ENCODE measurements around the gene ATG2B.

ATG2B gene

DNA sequence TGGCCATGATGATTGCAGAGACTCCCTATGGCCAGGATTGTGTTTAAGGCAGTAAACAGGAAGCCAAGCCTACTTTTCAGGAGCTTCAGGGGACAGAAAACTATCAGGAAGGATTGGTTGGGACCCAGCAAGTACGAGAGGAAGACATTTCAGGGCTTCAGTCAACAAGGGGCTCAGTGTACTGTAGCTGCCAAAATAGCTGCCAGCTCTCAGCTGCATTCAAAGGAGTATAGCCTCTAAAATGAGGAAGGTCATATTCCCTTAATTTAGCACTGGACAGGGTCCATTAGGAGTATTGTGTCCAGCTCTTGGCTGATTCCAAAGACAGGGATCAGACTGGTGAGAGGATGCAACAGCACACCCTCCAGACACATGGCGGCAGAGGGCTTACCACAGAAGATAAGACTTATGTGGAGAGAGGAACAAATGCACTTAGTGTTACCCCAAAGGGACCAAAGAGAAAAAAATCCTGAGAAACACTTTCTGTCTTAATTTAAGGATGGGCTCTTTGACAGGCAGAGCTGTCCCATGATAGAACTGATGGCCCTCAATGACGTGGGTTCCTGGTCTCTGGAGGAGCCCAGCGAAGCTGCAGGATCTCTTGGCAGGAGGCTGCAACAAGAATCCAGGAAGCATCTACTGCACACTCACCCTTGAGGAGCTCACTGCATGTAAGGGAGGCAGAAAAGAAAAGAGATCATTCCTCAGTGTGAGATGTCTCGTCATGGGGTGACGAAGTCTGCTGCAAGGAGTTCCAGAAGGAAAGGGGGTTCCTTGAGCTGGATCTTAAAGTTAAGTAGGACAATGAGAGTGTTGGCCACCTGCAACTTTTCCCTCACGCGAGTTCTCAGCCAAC lies 92.3 kb downstream of the ATG2B start:
- DNase-seq = no peak

DNA sequence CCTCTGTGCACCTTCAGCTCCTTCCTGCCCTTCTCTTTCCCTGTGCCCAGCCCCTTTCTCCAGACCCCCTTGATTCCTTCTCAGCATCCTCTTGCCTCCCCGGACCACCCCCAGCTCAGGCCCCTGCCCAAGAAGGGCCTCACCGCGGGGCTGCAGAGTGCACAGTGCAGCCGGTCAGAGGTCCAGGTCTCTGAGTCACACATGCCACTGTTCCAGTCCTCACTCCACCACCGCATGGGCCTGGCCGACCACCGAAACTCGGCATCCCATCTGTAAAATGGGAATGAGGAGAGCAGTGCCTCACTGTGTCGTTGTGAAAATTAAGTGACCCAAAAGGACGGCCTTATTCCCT lies 93.8 kb downstream of the ATG2B start:
- no peak for DNase-seq

DNA sequence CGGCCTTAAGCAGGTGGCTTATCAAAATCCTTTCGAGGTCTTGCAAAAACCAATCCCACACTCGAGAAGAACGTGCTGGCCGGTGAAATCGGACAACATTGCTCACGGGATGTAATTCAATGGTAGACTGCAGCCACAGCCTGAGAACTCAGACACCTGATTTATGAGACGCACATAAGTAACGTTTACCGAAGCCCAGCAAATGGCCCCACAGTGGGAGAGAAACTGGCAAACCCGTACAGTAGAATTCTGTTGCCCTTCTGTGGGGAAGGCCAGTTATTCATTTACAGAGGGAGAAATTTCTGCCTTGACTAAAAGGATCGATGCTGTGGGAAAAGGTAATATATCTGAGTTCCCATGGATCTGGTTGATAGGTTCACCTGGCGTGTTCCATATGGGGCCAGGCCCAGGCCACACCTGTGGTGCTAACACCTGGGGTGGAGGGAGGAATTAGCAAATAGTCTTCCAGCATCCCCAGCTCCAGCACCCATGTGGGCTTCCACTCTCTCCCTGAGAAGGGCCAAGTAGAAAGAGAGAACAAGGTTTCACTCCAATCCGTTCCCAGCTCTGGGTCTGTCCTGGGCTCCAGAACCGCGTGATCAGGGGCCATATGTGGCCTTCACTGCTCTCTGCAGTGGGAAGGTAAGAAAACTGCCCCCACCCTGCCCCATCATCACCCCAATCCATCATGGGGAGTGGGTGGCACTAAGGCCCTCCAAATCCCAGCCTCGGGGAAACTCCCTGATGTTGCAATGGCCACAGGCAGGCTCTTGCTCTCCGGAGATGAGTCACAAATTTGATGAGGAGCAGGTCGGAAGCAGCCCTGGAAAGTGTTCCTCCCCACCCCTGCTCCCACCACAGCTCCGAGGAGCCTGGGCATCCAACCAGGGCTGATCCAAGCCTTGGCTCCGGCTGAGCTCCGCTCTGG lies 94.4 kb downstream of the ATG2B start:
- DNase-seq = peak in 1 of 2 experiments; percentile 11

DNA sequence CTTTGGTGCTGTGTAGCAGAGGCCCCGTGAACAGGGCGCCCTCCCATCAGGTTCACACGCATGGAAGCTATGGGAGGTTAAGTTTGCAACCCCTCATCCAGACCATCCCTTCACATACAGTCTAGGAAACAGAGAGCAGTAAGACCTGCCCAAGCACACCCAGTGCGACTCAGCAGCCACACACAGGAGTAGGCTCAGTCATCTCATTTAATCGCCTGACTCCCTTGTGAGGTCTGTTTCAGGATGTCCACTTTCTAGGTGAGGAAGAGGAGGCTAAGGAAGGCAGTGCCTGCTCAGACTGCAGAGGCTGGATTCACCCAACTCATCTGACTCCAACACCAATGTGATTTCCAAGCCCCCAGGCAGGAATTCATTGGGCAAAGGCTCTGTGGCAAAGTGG lies 95.2 kb downstream of the ATG2B start:
- no peak for DNase-seq

DNA sequence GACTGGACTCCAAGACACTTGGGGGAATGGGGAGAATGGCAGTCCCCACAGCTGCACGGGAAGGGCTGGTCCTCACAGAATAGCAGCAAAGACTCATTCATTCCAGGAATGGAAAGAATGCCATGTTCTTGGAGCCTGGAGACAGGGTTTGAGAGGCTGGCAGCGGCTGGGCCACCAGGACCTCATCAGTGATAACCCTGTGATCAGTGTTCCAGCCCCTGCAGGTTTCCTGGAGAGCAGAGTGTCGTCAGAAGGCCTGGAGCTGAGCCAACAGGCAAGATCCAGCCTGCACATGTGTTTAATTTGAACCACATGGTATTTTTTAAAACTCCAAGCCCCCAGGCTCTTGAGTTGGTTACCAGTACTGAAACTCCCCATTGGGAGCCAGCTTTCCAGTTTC lies 95.8 kb downstream of the ATG2B start:
- peak in 1 of 2 experiments; percentile 46 for DNase-seq

DNA sequence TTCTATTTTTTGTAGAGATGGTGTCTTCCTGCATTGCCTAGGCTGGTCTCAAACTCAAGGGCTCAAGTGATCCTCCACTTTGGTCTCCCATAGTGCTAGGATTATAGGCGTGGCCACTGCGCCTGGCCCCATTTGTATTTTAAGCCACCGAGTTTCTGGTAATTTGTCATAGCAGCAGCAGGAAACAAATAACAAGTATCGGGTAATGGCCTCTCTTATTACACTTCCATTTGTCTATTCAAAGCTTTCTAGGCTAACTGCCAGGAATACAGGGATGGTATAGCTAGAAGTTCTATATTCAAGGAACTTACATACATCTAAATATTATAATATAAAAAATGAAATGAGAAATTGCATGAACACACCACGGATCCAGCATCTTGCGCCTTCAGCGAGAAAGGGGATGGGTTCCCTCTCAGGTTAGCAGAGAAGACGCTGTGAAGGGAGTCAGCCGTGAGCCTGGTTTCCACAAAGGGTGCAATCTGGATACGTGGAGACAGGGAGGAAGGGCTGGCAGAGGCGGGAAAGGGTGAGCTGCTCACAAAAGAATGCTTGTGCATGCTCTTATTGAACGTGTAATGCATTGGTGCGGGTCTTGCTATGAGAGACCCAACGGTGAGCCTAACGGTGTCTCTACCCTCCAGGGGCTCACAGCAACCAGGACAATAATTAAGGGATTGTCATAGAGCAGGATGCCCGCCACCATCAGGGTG lies 97.6 kb downstream of the ATG2B start:
- DNase-seq = peak; percentile 24 to 30

DNA sequence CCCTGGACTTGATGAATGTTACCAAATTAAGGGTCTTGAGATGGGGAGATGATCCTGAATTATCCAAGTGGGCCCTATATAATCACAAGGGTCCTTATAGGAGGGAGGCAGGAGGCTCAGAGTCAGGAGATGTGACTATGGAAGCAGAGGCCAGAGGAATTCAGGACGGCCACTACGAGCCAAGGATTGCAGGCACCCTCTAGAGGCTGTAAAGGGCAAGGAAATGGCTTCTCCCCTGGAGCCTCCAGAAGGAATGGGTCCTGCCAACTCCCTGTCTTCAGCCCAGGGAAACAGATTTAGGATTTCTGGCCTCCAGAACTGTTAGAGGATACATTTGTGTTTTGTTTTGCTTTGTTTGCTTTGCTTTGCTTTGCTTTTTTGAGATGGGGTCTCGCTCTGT lies 98.3 kb downstream of the ATG2B start:
- peak in 1 of 2 experiments; percentile 39 for DNase-seq

DNA sequence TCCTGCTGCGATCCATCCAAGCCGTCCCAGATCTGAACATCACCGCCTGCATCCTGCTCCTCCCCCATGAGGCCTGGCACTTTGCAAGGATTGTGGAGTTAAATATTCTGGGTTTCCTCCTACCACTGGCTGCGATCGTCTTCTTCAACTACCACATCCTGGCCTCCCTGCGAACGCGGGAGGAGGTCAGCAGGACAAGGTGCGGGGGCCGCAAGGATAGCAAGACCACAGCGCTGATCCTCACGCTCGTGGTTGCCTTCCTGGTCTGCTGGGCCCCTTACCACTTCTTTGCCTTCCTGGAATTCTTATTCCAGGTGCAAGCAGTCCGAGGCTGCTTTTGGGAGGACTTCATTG lies 99.0 kb downstream of the ATG2B start:
- no peak for DNase-seq

DNA sequence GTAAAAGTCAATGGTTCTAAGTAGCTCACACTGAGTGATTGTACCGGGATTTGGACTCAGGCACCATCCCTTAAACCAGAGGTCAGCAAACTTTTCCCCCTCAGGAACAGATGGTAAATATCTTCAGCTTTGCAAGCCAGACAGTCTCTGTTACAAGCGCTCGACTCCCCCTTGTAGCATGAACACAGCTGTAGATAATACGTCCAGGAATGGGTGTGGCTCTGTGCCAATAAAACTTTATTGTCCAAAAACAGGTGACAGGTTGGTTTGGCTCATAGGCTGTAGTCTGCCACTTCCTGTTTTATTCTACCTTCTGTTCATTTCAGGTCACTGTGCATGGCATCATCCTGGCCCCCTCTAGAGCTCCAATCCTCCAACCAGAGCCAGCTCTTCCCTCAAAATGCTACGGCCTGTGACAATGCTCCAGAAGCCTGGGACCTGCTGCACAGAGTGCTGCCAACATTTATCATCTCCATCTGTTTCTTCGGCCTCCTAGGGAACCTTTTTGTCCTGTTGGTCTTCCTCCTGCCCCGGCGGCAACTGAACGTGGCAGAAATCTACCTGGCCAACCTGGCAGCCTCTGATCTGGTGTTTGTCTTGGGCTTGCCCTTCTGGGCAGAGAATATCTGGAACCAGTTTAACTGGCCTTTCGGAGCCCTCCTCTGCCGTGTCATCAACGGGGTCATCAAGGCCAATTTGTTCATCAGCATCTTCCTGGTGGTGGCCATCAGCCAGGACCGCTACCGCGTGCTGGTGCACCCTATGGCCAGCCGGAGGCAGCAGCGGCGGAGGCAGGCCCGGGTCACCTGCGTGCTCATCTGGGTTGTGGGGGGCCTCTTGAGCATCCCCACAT lies 99.6 kb downstream of the ATG2B start:
- DNase-seq = no peak

DNA sequence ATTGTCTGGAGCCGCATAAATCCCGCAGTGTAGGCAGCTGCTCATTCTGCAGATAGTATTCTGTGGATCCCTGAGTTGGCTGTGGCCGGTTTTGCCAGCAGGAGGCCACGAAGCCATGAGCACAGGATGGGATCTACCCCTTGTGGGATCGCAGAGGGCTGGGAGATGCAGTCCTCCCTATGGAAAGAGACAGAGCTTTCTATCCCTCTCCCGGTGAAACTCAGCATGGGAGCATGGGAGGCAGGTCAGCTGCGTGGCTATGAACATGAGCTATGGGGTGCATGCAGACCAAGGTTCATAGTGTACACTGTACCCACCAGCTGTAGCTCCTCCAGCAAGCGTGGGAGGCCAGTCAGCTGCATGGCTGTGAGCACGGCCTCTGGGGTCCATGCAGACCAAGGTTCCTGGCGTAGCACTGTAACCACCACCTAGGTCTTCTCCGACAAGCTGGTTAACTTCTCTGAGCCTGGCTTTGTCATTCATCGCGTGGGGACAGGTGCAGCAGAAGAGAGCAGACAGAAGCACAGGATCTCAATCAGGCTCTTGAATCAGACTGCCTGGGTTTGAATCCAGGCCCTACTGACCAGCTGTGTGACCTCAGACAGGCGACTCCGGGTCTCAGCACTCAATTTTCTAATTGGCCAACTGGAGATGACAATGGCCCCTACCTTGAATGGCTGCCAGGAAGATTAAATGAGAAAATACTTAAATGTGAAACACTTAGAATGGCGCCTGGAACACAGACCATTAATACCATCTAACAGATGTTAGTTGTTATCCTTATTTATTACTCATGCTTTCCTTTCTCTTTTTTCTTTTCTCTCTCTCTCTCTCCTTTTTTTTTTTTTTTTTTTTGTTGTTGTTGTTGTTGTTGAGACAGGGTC lies 101.1 kb downstream of the ATG2B start:
- no peak for DNase-seq

DNA sequence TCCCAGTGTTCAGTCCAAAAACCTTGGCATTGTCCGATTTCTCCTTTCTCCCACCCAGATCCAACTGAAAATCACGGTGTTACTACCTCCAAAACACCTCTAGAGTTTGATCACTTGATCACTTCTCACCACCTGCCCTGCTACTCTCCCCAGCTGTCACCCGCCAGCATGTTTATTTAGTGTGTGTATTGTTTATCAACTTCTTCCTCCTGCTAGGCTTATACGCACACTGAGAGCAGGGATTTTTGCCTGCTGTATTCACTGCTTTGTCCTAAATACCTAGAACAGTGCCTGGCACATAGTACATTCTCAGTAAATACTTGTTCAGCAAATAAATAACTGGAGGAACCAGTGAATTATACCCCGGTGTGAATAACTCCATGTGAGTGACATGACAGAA lies 102.1 kb downstream of the ATG2B start:
- DNase-seq = no peak

DNA sequence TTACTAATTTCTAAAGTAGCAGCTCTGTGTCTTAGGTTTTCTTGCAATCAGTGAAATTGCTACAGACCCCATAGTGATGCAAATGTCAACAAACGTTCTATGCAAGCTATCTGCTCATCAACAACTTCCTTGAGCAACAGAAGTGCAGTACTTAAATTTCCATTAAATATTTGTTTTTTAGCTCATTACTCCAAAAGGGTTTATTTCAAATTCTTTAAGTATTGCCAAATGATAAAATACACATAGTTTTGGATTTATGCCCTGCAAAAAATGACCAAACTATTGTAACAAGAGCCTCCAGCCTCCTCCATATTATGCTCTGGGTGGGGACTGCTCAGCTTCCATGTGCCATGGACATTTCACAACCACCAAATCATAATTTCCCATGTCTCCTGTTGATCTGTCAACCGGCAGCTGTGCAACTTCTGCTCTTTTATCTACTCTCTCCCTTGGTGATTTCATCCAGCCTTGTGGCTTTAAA lies 102.8 kb downstream of the ATG2B start:
- no peak for DNase-seq

DNA sequence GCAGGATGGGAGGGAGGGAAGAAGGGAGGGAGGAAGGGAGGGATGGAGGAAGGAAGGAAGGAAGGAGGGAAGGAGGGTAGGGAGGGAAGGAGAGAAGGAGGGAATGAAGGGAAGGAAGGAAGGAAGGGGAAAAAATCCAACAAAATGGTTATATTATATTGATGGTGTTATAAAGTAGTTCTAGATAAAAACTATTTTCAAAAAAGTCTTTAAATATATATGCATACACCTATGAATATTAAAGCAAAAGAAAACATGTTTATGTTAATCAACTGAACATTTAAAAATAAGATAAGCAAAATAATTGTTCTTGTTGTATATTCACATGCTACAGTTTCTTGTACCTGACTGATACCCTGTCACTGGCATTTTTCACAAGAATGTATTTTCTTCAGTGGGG lies 105.2 kb downstream of the ATG2B start:
- DNase-seq = no peak

DNA sequence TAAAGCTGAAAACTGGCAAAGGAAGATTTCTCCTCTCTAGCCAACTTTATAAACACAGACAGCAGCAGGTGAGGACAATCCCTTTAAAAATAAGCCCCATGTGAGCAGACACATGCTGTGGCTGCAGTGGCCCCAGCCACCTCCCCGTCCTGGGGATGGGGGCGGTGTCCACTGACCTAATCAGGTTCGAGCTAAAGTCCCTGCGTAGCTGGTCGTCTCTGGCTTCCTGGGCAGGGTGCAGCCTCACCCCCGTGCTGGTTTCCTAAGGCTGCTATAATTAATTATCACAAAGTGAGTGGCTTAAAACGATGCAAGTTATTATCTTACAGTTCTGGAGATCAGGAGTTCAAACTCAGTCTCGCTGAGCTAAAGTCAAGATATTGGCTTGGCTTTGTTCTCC lies 106.1 kb downstream of the ATG2B start:
- no peak for DNase-seq

DNA sequence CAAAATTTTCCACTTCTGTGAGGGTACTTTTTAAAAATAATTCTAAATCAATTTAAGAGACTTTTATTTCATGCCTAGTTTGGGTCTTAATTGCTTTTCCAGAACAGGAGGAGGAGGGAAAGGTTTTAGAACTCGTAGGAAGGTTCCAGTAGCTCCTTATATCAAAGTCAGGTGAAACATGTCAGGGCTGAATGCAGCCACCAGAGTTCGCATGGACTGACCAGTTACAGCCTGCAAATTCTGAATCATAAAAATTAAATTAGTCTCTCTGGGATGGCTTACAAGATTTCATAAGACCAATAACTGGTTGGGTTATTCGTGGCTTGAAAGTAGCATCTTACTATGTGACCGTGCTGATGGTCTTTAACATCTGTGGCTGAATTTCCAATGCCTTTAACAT lies 106.7 kb downstream of the ATG2B start:
- no peak for DNase-seq

DNA sequence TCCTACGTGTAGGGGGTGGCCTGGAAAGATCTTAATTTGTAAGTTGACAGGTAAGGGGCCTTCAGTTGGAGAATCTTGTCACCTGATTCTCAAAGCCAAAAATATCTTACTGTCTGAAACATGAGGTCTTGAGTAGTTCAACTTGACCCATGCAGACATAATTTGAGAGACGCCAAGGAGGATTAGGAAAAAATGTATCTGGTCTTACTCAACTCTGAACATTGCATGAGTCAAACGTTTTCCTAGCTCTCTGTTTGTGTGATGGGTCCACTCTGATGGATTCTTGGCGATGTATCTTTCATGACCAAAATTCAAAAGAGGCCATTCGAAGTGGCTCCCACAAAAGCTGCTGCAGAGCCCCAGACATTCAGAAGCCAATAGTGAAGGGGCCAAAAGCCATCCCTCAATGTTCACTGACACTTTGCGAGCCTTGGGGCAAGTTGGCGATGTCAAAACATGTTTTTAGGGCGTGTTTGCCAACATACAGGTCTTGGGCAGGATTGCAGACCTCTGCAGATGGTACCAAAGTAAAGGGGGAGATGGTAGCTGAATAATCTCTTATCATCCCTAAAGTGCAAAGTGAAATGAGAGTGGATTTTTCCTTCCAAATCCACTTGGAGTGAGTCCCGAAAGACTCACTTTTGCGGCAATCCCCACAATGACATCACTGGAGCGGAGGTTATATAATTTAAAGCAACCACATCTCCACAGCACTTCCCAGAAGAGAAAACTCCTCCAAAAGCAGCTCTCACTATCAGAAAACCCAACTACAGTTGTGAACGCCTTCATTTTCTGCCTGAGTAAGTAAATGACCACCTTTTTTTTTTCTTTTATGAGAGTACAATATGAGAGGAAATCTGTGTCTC lies 107.4 kb downstream of the ATG2B start, which contains the start of gene BDKRB1:
BDKRB1 (plus strand) TSS at position 710 of the 866 bp plus-strand sequence. CDS start 7,473 bp downstream, outside the sequence.
- no peak for DNase-seq

DNA sequence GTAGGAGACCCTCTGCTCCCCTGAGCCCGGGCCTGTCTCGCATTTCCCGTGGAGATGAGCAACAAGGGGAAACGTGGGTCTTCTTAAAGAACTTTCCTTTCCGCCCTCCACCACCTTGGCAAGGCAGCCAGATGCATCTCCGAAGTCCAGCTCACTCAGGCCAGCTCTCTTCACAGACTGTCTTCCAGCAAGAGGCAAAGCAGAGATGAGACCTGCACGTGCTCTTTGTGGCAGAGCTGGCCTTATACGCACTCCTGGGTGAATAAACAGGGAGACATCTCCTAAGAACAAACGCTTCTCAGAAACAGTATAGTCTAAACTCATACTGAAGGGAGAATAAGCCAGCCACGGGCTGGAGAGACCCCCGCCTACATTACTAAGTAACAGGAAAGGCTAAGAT lies 108.5 kb downstream of the ATG2B start:
- DNase-seq = no peak

DNA sequence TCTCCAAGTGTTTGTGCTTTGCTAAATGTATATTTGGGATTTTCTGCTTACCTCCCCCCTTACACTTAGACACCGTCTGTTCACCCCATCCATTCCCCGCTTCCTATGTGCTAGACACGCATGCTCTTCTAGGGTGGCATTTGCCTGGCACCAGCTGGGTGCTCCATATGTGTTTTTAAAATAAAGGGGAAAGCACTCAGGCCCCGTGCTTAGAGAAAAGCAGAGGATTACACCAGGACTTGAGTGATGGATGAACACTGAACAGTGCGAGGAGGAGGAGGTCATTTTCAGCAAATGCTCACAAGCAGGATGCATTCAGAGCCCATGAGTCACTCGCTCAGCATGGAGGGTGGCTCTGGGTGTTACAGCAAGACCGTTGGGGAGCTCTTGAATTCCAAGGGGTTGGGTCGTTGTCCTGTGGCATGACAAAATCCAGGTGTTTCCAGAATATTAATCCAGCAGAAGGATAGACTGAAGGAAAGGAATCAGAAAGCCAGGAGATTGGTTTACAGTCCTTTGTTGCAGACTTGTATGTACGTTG lies 110.1 kb downstream of the ATG2B start:
- no peak for DNase-seq

DNA sequence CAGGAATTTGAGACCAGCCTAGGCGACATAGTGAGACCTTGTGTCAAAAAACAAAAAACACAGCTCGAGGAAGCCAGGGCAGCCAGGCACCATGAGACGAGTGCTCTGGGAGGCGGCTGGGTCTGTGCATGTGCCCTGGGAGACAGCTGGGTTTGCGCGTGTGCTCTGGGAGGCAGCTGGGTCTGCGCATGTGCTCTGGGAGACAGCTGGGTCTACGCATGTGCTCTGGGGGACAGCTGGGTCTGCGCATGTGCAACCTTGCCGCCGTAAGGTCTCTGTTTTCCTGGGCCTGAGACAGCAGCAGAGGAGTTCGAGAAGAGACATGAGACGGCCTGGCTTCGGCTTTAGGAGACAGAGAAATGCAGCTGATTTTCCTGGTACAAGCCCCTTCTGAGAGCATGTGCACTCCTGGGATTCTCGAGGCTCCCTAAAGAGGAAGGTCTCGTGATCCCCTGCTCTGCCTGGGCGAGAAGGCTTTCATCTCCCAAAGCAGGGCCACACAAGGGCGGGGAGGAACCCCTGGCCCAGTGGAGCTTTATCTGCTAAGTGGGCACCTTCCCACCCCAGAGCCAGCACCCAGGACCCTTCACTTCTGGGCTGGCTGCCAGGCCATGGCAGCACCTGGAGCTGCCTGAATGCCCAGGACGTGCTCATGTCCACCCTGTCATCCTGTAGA lies 110.7 kb downstream of the ATG2B start:
- DNase-seq = no peak

Data from NCI-H446 (cell line).